Measurements from ENCODE around the gene ARHGAP44.

Gene ARHGAP44

DNA sequence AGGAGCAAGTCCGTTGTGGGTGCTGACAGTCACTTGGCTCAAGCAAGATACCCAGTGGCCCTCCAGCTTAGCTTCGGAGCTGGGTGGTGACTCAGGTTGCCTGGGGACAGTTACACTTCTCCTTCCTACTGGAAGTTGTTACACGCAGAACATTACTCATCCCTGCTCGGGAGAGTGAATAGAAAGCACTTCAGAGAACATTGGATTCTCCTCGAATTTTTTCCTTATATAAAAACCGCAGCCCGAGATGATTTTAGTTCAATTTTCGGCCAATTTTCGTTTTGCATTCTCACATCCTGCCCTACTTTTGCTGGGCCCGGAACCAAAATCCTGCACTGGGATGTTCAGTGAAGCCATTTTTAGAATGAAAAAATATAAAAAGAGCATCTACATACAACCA, 128.8 kb downstream of the ARHGAP44 start:
- DNase-seq (ENCODE audit: low read depth in 1 of 2, low spot score in 1 of 2), result no peak
- no peaks in the 10 kb centered on the region for H3K27me3 ChIP-seq (ENCODE audit: insufficient read depth, poor library complexity, severe bottlenecking)

DNA sequence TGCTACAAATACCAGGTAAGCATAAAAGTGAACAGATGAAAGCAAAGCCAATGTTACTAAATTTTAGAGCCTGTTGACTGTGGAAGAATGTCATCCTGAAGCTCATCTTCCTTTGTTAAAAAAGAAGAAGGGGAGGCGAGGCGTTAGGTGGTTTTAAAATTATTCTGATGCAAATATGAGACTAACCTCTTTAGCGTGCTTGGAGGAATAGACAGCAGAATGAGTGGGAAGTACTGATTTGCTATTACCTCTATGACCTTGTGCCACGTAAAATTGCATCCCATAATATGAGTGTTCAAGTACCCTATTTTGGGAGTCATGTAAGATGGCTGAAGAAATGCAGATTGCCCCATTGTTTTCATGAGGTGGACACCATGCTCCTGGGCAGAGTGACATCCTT, 132.8 kb downstream of the ARHGAP44 start:
- Histone ChIP-seq H3K27ac (replicated peaks) (no peak overlapping the region), H3K27me3 (ENCODE audit: insufficient read depth, poor library complexity, severe bottlenecking) (no peaks in the 10 kb centered on the region), H3K4me3 (replicated peaks; ENCODE audit: insufficient read depth, low read length) (no peak overlapping the region)
- TF ChIP-seq SPI1 (IDR thresholded peaks at IDR 0.05; ENCODE audit: borderline replicate concordance, low read depth), result no peak
- DNase-seq (ENCODE audit: low read depth in 1 of 2, low spot score in 1 of 2), result no peak

More for the DNA sequence above, 128.8 kb downstream of the ARHGAP44 start:
- Histone ChIP-seq H3K27ac (replicated peaks) (no peak overlapping the region), H3K4me3 (replicated peaks; ENCODE audit: insufficient read depth, low read length) (no peak overlapping the region)
- TF ChIP-seq GABPA (IDR thresholded peaks at IDR 0.05; ENCODE audit: low read depth), result no peak
- no peak for TF ChIP-seq POLR2AphosphoS5 (IDR thresholded peaks at IDR 0.05; ENCODE audit: low read depth)
- no peak for TF ChIP-seq REST (IDR thresholded peaks at IDR 0.05; ENCODE audit: insufficient replicate concordance, low read depth)
- TF ChIP-seq, protein P1, sequence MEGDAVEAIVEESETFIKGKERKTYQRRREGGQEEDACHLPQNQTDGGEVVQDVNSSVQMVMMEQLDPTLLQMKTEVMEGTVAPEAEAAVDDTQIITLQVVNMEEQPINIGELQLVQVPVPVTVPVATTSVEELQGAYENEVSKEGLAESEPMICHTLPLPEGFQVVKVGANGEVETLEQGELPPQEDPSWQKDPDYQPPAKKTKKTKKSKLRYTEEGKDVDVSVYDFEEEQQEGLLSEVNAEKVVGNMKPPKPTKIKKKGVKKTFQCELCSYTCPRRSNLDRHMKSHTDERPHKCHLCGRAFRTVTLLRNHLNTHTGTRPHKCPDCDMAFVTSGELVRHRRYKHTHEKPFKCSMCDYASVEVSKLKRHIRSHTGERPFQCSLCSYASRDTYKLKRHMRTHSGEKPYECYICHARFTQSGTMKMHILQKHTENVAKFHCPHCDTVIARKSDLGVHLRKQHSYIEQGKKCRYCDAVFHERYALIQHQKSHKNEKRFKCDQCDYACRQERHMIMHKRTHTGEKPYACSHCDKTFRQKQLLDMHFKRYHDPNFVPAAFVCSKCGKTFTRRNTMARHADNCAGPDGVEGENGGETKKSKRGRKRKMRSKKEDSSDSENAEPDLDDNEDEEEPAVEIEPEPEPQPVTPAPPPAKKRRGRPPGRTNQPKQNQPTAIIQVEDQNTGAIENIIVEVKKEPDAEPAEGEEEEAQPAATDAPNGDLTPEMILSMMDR (IDR thresholded peaks at IDR 0.05; ENCODE audit: insufficient read depth, low read length), result no peak
- no peak for TF ChIP-seq SPI1 (IDR thresholded peaks at IDR 0.05; ENCODE audit: borderline replicate concordance, low read depth)

DNA sequence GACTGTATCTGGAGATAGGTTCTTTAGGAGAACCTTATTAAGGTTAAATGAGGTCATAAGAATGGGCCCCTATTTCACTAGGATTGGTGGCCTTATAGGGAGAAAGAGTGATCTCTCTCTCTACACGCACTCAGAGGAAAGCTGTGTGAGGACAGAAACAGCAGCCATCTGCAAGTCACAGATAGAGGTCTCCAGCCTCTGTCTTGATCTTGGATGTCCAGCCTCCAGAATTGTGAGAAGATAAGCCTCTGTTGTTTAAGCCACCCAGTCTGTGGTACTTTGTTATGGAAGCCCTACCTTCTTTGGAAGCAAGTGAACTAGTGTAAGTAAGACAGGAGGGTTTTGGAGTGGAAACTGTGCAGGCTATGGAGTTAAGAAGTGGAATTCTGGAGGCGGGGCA, 135.3 kb downstream of the ARHGAP44 start:
- H3K27ac ChIP-seq (replicated peaks), result no peak overlapping the region
- H3K27me3 ChIP-seq (ENCODE audit: insufficient read depth, poor library complexity, severe bottlenecking), result no peaks in the 10 kb centered on the region
- DNase-seq (ENCODE audit: low read depth in 1 of 2, low spot score in 1 of 2), result no peak
- no peak overlapping the region for H3K4me3 ChIP-seq (replicated peaks; ENCODE audit: insufficient read depth, low read length)
- TF ChIP-seq, protein P1 (IDR thresholded peaks at IDR 0.05; ENCODE audit: insufficient read depth, low read length), result no peak
- no peak for TF ChIP-seq GABPA (IDR thresholded peaks at IDR 0.05; ENCODE audit: low read depth)
- no peak for TF ChIP-seq REST (IDR thresholded peaks at IDR 0.05; ENCODE audit: insufficient replicate concordance, low read depth)
- no peak for TF ChIP-seq POLR2AphosphoS5 (IDR thresholded peaks at IDR 0.05; ENCODE audit: low read depth)
- no peak for TF ChIP-seq SPI1 (IDR thresholded peaks at IDR 0.05; ENCODE audit: borderline replicate concordance, low read depth)

- no peak for DNase-seq (ENCODE audit: low read depth in 1 of 2, low spot score in 1 of 2)
- H3K4me3 ChIP-seq (replicated peaks; ENCODE audit: insufficient read depth, low read length), result no peak overlapping the region
- no peak for TF ChIP-seq REST (IDR thresholded peaks at IDR 0.05; ENCODE audit: insufficient replicate concordance, low read depth)
- TF ChIP-seq GABPA (IDR thresholded peaks at IDR 0.05; ENCODE audit: low read depth), result no peak
- no peak for TF ChIP-seq POLR2AphosphoS5 (IDR thresholded peaks at IDR 0.05; ENCODE audit: low read depth)
- TF ChIP-seq SPI1 (IDR thresholded peaks at IDR 0.05; ENCODE audit: borderline replicate concordance, low read depth), result no peak
- TF ChIP-seq, protein P1 (IDR thresholded peaks at IDR 0.05; ENCODE audit: insufficient read depth, low read length), result no peak
- H3K27me3 ChIP-seq (ENCODE audit: insufficient read depth, poor library complexity, severe bottlenecking), result no peaks in the 10 kb centered on the region
- no peak overlapping the region for H3K27ac ChIP-seq (replicated peaks)
These were observed 137.7 kb downstream of the ARHGAP44 start for GRCh38 chr17:12927001-12927400.
